DMS153 treated with DMSO at 0.1 percent for 48 hours (cell line): Measurements from ENCODE around the gene VEPH1.
A peak's percentile ranks its signal among the peaks of the same experiment; 100 is the strongest.
"Not testable (repeated sequence)": the region's sequence is repeated elsewhere in the genome, so short reads cannot be mapped to it uniquely, and the experiment has no call there.

ENCODE experiments used
- DNase-seq: peaks from one replicate; lab custom pipeline; 2025; ENCODE audit not compliant: unreplicated experiment; lab: John Stamatoyannopoulos, UW

The VEPH1 gene

DNA sequence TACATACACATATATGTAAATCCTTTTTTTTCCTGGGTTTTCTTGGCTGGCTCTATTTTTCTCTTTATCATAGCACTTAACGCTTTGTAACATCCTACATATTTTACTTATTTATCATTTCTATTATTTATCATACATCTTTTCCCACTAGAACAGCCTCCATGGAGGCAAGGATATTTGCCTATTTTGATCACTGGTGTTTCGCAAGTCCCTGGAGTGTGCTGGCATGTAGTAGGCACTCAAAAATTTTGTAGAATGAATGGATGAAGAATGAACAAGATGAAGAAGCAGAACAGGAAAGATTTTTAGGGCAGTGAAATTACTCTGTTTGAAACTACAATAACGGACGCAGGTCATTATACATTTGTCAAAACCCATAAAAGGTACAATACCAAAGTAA lies 149.6 kb downstream of the VEPH1 start:
- DNase-seq: no peak

DNA sequence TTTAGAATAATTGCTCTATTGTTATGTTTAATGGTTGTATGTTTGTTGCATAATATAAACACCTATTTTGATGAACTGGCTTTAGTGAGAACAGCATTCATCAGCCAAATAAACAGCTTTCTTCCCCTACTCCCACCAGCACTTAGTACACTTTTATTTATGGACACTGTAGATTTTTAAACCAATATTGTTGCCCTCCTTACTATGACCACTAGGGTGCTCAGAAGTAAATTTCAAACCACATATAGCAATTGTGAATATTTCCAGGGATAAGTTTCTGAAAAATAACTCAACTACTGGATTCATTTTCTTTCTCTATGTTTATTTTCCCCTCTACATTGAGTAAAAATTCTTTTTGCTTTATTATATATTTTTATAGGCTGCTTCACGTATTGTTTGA lies 151.2 kb downstream of the VEPH1 start:
- no peak for DNase-seq

DNA sequence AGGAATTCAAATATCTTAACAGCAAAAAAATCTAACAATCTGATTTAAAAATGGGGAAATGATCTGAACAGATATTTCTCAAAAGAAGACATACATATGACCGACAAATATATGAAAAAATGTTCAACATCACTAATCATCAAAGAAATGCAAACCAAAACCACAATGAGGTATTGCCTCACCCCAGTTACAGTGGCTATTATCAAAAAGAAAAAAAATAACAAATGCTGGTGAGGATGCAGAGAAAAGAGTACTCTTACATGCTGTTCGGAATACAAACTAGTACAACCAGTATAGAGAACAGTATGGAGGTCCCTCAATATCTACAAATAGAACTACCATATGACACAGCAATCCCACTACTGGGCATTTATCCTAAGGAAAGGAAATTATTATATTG lies 152.6 kb downstream of the VEPH1 start:
- not testable (repeated sequence) for DNase-seq

DNA sequence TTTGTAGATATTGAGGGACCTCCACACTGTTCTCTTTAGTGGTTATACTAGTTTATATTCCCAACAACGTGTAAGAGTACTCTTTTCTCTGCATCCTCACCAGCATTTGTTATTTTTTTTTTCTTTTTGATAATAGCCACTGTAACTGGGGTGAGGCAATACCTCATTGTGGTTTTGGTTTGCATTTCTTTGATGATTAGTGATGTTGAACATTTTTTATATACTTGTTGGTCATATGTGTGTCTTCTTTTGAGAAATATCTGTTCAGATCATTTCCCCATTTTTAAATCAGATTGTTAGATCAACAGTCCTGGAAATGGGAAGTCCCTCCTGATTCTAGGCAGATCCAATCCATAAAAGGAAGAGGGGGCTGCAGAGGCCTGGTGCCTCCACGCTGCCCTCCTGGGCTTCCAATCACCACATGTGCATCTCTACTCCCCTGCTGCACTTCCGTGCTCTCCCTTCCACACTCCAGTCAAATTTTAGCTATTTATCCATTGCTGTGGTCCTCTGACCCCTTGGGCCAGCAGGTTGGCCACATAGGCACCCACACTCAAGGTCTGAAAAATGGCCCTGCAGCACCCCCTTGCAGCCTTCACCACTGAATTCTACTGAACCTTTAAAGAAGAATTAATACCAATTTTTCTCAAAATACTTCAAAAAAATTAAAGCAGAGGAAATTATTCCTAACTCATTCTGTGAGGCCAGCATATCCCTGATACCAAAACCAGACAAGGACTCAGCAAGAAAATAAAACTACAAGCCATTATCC lies 154.7 kb downstream of the VEPH1 start:
- DNase-seq: not testable (repeated sequence)

DNA sequence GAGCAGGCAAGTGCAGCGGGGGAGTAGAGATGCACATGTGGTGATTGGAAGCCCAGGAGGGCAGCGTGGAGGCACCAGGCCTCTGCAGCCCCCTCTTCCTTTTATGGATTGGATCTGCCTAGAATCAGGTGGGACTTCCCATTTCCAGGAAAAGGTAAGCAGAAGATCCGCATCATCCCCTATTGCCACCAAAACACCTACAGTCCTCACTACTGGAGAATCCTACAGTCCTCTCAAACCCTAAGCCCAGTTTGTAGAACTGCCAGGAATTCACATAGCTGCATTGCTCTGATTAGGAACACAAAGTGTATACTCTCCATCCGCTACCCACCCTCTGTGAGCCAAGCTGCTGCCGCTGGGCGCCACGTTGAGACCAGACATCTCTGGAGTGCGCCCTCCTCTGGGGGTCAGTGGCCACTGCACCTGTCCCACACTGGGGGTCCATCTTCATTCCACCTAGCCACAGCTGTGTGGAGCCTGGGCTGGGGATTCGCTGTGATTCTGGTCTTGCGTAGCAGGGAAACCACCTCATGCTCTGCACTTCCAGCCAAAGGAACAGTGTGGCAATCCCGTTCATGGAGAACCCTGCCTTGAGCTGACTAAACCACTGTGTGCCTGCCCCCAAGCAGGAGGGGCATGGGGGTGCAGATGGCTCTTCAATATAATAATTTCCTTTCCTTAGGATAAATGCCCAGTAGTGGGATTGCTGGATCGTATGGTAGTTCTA lies 155.5 kb downstream of the VEPH1 start:
- DNase-seq: no peak

DNA sequence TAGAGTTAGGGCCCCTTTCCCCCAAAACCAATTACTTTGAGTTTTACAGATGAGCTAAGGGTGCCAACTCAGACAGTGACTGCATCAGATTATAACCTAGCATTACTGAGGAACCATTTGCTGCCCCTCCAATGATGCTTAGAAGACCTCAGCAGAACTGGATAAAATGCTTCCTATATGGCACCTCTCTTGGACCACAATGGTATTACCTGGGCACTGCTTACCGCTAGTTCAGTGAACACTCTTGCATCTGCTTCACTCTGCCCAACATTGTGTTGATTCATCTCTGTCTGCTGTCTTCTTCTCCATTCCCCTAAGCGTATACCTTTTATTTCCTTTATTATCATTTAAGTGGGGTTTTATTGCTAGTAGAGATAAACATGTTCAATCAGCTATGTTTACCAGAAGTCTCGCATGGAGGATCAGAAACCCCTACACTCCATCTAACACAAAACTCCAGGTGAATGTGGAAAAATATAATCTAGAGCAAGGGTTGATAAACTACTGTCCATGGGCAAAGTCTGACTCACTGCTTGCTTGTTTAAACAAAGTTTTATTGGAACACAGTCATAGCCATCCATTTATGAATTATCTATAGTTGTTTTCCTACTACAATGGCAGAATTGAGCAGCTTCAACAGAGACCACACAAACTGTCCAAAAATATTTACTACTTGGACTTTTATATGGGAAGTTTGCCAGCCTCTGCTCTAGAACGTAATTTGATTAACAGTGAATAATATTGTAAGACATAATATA lies 166.8 kb downstream of the VEPH1 start:
- peak; percentile 29 for DNase-seq

DNA sequence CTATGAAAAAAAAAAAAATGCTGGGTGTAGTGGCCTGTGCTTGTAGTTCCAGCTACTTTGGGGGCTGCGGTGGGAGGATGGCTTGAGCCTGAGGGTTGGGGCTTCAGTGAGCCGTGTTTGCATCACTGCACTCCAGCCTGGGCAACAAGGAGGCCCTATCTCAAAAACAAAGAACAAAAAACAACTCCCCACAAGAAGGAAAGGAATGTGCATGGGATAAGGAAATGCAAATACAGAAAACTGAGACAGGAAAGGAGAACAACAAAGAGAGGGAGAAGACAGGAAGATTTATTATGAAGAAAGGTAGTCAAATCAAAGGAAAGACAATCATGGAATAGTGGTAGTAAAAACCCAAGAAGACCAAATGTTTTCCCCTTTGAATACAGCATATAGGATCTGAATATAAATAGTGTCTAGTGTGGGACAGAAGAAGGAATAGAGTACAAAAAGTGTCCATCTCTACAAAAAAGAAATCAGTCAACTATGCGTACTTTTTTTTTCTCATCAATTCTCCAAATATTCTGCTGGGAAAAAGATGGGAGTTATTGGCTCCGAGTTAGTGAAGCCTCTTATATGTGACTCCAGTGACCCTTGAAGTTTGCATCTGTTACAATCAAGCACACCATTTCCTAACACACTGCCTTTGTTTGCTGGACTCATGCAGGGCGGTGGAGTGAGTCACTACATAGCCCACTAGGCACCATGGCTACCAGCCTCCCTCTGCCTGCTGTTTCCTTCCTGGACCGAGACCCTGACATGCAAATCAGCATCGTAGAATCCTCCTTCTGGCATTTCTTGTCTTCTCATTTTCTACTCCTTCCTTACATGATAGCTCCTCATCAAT lies 167.8 kb downstream of the VEPH1 start:
- peak; percentile 18 for DNase-seq

DNA sequence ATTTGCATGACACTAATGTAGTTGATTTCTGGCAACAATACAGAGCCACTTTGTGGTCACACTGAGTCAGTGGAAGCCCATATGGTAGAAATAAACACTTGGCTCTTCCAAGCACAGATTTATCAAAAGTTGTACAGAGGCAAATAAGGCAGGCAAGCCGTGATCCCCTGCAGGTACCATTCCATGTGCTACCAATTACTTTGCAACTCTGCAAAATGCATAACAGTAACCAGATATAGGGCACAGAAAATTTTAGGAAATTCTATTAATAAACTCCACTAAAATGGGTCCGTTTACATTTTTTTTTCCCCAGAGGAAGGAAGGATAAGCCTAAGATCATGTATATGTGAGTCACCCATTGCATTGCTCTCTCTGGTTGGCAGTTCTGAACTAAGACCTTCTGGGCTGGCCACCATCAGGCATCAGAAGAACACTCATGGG lies 169.6 kb downstream of the VEPH1 start:
- no peak for DNase-seq

DNA sequence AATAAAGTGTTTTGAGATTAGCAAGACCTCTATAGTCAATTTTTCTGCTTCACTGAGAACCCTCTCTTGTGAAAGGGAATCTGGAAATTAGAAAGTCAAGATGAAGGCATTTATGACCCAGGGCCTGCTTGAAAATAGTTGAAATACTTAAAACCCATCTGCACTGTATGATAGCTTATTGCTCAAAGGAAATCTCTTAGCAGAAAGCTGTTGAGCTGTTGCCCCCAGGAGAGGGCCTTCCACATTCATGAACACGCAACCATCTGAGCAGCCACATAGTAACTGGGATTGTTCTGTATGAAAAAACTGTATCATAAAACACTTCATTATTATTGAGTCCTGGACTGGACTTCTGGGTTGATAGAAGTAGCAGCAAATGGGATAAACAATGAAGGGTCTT lies 173.0 kb downstream of the VEPH1 start:
- no peak for DNase-seq

DNA sequence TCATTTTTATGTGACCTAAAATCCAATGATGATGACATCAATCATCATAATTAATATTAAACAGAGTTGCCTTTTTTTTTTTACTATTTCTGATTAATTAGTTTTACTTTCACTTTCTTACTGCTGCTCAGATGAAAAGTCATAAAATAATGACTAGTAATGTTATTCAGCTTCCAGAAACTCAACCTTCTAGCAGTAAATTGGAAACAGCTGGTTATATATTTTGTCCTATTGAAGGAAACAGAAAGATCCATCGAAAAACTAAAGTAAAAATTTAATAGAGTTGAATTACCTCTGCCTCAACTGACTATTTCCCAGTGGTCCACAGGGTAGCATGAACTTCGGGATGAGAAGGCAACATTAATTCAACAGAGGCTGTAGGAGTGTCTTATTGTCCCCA lies 173.7 kb downstream of the VEPH1 start:
- no peak for DNase-seq

DNA sequence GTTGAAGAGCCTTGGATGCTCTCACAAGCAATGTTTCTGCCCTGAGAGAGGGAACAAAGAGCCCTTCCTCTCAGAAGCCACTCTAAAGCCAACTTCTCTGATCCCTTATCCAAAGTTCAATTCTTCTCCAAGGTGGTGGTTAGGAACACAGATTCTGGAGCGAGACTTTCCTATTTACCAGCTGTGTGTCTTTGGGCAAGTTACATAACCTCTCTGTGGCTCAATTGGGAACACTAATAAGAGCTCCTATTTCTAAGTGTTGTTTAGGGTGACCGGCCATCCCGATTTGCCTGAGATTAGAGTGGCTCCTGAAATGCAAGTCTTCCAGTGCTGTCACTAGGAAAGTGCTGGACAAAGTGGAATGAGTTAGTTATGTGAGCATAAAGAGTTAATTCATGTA lies 175.4 kb downstream of the VEPH1 start:
- no peak for DNase-seq

DNA sequence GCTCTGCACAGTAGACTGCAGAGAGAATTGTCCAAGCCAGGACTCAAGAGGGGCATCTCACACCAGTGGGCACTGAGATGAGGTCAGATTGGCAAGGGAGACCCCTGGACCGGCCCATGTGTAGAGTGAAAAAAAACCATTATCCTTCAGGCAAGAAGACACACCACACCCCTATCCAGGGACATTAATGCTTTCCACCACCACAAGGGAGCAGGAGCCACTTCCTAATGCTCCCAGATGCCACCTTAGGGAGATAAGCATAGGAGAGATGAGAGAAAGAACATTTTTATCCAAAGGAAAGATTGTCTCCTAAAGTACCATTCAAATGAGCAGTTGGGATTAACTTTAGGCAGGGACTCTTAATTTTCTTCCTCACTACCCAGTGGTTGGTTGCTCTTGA lies 176.2 kb downstream of the VEPH1 start:
- no peak for DNase-seq

DNA sequence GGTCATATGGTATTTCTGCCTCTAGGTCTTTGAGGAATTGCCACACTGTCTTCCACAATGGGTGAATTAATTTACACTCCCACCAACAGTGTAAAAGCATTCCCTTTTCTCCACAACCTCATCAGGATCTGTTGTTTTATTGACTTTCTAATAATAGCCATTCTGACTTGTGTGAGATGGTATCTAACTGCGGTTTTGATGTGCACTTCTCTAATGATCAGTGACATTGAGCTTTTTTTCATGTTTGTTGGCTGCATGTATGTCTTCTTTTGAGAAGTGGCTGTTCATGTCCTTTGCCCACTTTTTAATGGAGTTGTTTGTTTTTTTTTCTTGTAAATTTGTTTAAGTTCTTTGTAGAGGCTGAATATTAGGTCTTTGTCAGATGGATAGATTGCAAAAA lies 178.3 kb downstream of the VEPH1 start:
- DNase-seq: not testable (repeated sequence)

DNA sequence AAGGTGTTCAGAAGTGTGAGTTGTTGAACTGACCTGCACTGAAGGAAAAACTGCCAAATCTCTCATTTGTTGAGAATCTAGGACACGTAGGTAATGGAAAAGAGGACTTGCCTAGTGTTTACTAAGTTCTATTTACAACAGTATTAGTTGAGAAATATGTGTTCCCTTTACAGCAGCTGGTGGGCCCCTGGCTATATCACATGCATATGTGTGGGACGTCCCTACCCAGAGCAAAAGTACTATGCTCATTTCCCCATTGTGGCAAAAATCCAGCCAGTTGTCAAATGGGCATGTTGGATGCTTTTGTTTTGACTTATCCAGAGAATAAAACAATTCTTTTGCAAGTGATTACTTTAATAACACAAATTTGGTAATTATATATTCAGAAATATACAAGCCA lies 179.9 kb downstream of the VEPH1 start:
- DNase-seq: no peak

DNA sequence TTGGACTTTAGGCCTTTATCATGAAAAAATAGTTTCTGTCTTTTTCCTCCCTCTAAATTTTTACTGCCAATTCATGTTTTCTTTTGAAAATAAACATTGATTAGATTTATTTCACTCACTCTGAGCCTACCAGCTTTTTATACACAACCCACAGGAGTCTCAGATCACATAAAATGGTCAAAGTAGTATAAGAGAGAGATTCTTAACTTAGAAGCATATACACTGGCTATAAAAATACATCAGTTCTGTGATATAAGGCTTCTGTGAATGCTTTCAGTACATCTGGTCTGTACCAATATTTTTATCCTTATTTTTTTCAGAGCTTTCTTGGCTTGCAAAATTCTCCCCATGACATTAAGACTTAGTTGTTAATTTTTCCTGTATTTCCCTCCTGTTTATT lies 183.5 kb downstream of the VEPH1 start:
- DNase-seq: no peak

DNA sequence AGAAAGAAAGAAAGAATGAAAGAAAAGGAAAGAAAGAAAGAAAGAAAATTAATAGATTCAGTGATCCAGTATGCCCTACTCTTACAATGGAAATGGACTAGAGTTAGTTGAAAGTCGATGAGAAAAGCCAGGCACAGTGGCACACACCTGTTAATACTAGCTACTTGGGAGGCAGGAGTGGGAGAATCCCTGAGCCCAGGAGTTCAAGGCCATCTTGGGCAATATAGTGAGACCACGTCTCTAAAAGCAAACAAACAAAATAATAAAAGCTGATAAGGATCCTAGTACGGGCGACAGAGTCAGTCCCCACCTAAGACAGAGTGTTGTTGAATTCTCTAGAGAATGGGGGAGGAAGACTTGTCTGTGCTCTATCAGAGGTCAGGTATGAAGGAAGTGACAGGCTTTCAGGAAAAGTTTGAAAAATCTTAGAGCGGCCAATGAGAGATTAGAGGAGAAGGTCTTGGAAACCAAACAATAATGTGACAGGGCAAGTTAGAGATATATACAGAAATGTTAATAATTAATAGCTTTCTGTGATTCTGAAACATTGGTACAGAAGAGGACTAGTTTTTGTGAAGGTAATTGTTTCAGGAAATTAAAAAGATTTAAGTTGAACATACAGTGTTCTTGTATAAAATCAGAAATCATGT lies 184.5 kb downstream of the VEPH1 start:
- no peak for DNase-seq

DNA sequence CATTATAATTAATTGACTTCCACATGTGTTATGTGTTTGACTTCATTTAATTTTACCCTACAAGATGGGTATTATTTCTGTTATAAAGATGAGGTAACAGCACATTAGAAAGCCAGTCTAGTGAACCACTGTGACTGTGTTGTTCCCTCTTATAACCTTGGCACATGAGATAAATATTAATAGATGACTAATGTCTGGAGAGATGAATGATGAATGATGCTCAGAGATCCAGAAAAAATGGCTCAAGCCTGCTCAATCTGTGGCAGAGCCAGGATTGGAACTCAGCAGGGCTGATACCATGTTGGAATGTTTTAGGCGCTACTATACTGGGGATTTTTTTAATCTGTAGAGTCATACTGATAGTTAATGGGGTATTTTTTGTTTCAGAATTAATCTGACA lies 185.3 kb downstream of the VEPH1 start:
- DNase-seq: no peak

DNA sequence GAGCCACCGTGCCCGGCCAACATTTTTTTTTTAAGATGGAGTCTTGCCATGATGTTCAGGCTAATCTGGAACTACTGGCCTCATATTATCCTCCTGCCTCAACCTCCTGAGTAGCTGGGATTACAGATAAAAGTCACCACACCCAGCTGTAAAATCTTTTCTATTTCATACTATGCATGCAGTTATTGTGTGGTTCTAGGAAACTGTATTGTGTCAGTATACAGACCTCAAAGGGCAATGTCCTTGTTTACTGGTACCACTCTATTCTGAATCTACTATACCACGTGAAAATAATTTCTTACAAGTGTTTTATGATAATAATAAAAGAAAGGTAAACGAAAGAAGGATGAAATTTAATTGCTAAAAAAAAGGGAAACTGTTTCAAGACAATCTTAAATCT lies 190.0 kb downstream of the VEPH1 start:
- no peak for DNase-seq

DNA sequence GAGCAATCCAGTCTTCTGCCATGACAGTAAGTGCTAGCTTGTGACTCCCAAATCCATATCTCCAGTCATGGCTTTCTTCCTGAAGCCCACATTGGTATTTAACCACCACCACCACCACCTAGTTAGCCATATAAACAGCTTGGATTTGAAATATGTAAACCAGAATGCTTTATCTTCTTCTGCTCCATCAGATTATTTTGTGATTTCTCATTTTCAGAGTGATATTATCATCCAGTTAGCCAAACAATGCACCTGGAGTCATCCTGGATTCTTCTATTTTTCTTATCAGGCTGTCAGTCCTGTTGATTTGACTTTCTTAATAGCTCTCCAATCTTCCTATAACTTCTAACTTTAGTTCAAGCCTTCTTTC lies 190.9 kb downstream of the VEPH1 start:
- no peak for DNase-seq

DNA sequence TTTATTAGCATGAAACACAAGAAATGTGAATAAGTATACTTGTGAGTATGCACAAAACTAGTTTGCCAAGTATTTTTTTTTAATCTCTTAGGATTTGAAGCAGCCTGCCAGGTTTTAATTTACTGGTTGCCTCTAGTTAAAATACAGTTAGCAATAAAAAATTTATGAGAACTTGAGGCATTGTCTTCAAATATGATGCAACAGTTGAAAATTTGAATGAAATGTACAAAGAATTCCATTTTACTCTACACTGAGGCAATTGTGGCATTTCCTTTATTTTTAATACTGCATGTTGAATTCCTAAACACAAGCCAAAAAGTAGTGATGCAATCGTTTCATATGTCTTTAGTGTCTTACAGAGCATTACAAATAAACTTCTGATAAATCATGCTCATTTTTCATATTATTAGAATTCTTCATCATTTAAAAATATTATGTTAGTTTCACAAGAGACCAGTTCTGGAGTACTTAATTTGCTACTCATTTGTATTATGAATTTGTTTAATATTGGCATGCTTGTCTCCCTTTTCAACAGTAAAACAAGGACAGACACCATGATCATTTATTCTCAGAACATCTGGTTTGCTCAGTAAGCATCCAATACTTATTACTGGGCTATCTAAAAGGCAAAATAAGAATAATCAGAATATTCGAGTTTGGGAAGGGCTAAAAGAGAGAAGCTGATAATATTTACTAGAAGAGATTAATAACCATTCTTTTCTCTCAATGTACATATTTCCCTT lies 191.4 kb downstream of the VEPH1 start:
- DNase-seq: no peak
